ENCODE measurements around the gene TRPM3. TPM values are rescaled to one million over a fixed set of nuclear protein-coding genes. Genes with fewer than 3 reads are reported as not detected.

The TRPM3 gene
- total RNA-seq, 4 donors from 2014 or later, result 2.4 to 11.1 (median 5.6) TPM

GRCh38 chr9:71025201-71025600, 96.2 kb downstream of the TRPM3 start:
- 58 to 62% methylated on average over 6 of the region's 6 CpGs for WGBS, 2 donors

GRCh38 chr9:71010258-71010657, 111.2 kb downstream of the TRPM3 start:
- intact Hi-C loops (cut with DNase I), result no loop called here
- DNase-seq, result no peak
- Histone ChIP-seq H3K4me3 (replicated peaks in 1 of 3) (no peak overlapping the region), H3K9me3 (no peaks in the 10 kb centered on the region), H3K27me3 (no peaks in the 10 kb centered on the region), H3K27ac (no peak overlapping the region), H3K36me3 (no peaks in the 10 kb centered on the region), H3K4me1 (no peaks in the 10 kb centered on the region)
- WGBS, 2 donors, result 89 to 94% methylated on average over 3 of the region's 3 CpGs
- TF ChIP-seq POLR2A (IDR thresholded peaks at IDR 0.05), result no peak

More at GRCh38 chr9:71025201-71025600, 96.2 kb downstream of the TRPM3 start:
- no peaks in the 10 kb centered on the region for H3K9me3 ChIP-seq
- no peak for DNase-seq
- no peaks in the 10 kb centered on the region for H3K36me3 ChIP-seq
- H3K27me3 ChIP-seq, result no peaks in the 10 kb centered on the region
- no peak overlapping the region for H3K27ac ChIP-seq
- no peak for TF ChIP-seq POLR2A (IDR thresholded peaks at IDR 0.05)
- TF ChIP-seq CTCF (IDR thresholded peaks at IDR 0.05), result no peak
- intact Hi-C loops (cut with DNase I), result no loop called here
- no peaks in the 10 kb centered on the region for H3K4me1 ChIP-seq
- no peak overlapping the region for H3K4me3 ChIP-seq (replicated peaks in 1 of 3)

- Histone ChIP-seq H3K27ac (no peak overlapping the region), H3K9me3 (no peaks in the 10 kb centered on the region), H3K27me3 (no peaks in the 10 kb centered on the region), H3K36me3 (no peaks in the 10 kb centered on the region), H3K4me3 (replicated peaks in 1 of 3) (no peak overlapping the region), H3K4me1 (no peaks in the 10 kb centered on the region)
- no peak for TF ChIP-seq POLR2A (IDR thresholded peaks at IDR 0.05)
- TF ChIP-seq CTCF (IDR thresholded peaks at IDR 0.05), result no peak
- intact Hi-C loops (cut with DNase I), result no loop called here
- 93 to 98% methylated on average over 2 of the region's 2 CpGs for WGBS, 2 donors
- no peak for DNase-seq
These were observed 116.0 kb downstream of the TRPM3 start for GRCh38 chr9:71005456-71005855.

GRCh38 chr9:71004196-71004595, 117.2 kb downstream of the TRPM3 start:
- no peak for DNase-seq
- Histone ChIP-seq H3K36me3 (no peaks in the 10 kb centered on the region), H3K27me3 (no peaks in the 10 kb centered on the region), H3K9me3 (no peaks in the 10 kb centered on the region), H3K4me1 (no peaks in the 10 kb centered on the region), H3K27ac (no peak overlapping the region), H3K4me3 (replicated peaks in 1 of 3) (no peak overlapping the region)
- intact Hi-C loops (cut with DNase I), result loop anchor here (5.0 kb wide), 1 partner anchor 77 kb away; no protein-coding TSS in a partner anchor
- TF ChIP-seq CTCF (IDR thresholded peaks at IDR 0.05), result no peak
- TF ChIP-seq POLR2A (IDR thresholded peaks at IDR 0.05), result no peak
- 96 to 98% methylated on average over 4 of the region's 4 CpGs for WGBS, 2 donors

- H3K9me3 ChIP-seq, result no peaks in the 10 kb centered on the region
- no peaks in the 10 kb centered on the region for H3K27me3 ChIP-seq
- no peaks in the 10 kb centered on the region for H3K4me1 ChIP-seq
- WGBS, 2 donors, result 94 to 100% methylated on average over 4 of the region's 4 CpGs
- no peak overlapping the region for H3K4me3 ChIP-seq (replicated peaks in 1 of 3)
- no peak for DNase-seq
- H3K36me3 ChIP-seq, result no peaks in the 10 kb centered on the region
- no peak for TF ChIP-seq POLR2A (IDR thresholded peaks at IDR 0.05)
- TF ChIP-seq CTCF (IDR thresholded peaks at IDR 0.05), result no peak
- no peak overlapping the region for H3K27ac ChIP-seq
- intact Hi-C loops (cut with DNase I), result loop anchor here (5.0 kb wide), 1 partner anchor 76 kb away; no protein-coding TSS in a partner anchor
These were observed 118.1 kb downstream of the TRPM3 start for GRCh38 chr9:71003346-71003745.
